Kidney epithelial cell (primary cell): ENCODE data around the gene RTP5. TPM values are rescaled to one million over a fixed set of nuclear protein-coding genes. Genes with fewer than 3 reads are reported as not detected.

Experiments
- DNase-seq: peaks from one replicate; pipeline ENCODE4 v3.0.0-alpha.2; 2010; ENCODE audit warnings: low read depth
- H3K27me3 ChIP-seq: 2 replicates; pipeline ENCODE4 v1.6.0; 2011; ENCODE audit warnings: low read length; ENCODE audit not compliant: control insufficient read depth, insufficient read depth
- H3K36me3 ChIP-seq: 2 replicates; pipeline ENCODE4 v1.5.1; 2011; ENCODE audit warnings: low read length; ENCODE audit not compliant: control insufficient read depth, insufficient read depth
- H3K4me3 ChIP-seq: 2 replicates; pipeline ENCODE4 v1.5.1; 2011; ENCODE audit warnings: low read depth, mild to moderate bottlenecking, control low read depth, low read length
- total RNA-seq: library from RNA; depleted of rRNA; stranded (reverse); fragments of >200 nt; gene quantifications from 2 replicates; pipeline ENCODE4 v1.2.3, GENCODE V29; 2015
- TF ChIP-seq, protein P1 (sequence below): IDR thresholded peaks from 2 replicates; pipeline ENCODE4 v1.5.1; 2011; ENCODE audit warnings: mild to moderate bottlenecking, moderate library complexity, low read length, control low read depth, inconsistent platforms; ENCODE audit not compliant: insufficient read depth, poor library complexity, severe bottlenecking

The RTP5 gene
- total RNA-seq, 1 donor from 2014 or later: not detected

- peaks cover 58% of the 10 kb centered on the region for H3K27me3 ChIP-seq
- TF ChIP-seq, protein P1, sequence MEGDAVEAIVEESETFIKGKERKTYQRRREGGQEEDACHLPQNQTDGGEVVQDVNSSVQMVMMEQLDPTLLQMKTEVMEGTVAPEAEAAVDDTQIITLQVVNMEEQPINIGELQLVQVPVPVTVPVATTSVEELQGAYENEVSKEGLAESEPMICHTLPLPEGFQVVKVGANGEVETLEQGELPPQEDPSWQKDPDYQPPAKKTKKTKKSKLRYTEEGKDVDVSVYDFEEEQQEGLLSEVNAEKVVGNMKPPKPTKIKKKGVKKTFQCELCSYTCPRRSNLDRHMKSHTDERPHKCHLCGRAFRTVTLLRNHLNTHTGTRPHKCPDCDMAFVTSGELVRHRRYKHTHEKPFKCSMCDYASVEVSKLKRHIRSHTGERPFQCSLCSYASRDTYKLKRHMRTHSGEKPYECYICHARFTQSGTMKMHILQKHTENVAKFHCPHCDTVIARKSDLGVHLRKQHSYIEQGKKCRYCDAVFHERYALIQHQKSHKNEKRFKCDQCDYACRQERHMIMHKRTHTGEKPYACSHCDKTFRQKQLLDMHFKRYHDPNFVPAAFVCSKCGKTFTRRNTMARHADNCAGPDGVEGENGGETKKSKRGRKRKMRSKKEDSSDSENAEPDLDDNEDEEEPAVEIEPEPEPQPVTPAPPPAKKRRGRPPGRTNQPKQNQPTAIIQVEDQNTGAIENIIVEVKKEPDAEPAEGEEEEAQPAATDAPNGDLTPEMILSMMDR: no peak
- H3K36me3 ChIP-seq: no peaks in the 10 kb centered on the region
- no peak overlapping the region for H3K4me3 ChIP-seq
- DNase-seq: no peak
Measured at GRCh38 chr2:241867776-241868420, 1.6 kb upstream of the RTP5 start.

GRCh38 chr2:241868661-241869081 lies 858 bp upstream of the RTP5 start:
- H3K4me3 ChIP-seq: no peak overlapping the region
- DNase-seq: no peak
- H3K27me3 ChIP-seq: peaks cover 51% of the 10 kb centered on the region
- TF ChIP-seq, protein P1: no peak
- no peaks in the 10 kb centered on the region for H3K36me3 ChIP-seq

DNA sequence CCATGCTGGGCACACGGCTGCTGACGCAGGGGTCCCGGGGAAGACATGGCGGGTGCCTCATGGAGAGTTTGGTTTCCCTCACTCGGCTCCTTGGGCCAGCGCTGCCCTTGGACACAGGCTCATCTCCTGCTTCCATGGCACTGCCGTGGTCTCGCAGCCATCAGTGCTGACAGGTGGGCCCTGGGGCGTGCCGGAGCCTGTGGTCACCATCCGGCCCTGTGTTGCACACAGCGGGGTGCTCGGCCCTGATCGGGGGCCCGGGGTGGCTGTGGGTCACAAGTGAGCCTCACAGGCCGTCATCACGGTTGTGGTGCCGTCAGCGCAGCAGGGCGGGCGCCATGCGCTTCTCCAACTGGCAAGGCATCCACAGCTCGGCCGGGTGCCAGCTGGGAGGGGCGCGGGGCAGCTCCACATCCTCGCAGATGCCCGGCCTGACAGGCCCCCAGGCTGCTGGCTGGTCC lies 582 bp downstream of the RTP5 start:
- TF ChIP-seq, protein P1: no peak
- no peaks in the 10 kb centered on the region for H3K36me3 ChIP-seq
- H3K4me3 ChIP-seq: no peak overlapping the region
- peaks cover 44% of the 10 kb centered on the region for H3K27me3 ChIP-seq
- no peak for DNase-seq

GRCh38 chr2:241870611-241871537 lies 1.3 kb downstream of the RTP5 start:
- DNase-seq: no peak
- H3K36me3 ChIP-seq: no peaks in the 10 kb centered on the region
- TF ChIP-seq, protein P1: no peak
- peaks cover 36% of the 10 kb centered on the region for H3K27me3 ChIP-seq
- H3K4me3 ChIP-seq: no peak overlapping the region

GRCh38 chr2:241871538-241872312 lies 2.2 kb downstream of the RTP5 start:
- no peaks in the 10 kb centered on the region for H3K36me3 ChIP-seq
- DNase-seq: no peak
- H3K4me3 ChIP-seq: no peak overlapping the region
- peaks cover 28% of the 10 kb centered on the region for H3K27me3 ChIP-seq
- TF ChIP-seq, protein P1: no peak
